Heart right ventricle (tissue), 16 donors: ENCODE results near the gene MAP7. TPM values are rescaled to one million over a fixed set of nuclear protein-coding genes. Genes with fewer than 3 reads are reported as not detected.

Experiments used
- ATAC-seq, 8 donors: fragments of 200-7000 bp; cut with Tn5 transposase; one replicate each; pipeline ENCODE4 v1.9.1; 2020; ENCODE audit warnings: mild to moderate bottlenecking in 8 of 8, moderate library complexity in 8 of 8, moderate number of reproducible peaks in 1 of 8
- DNase-seq, 2 donors: peaks; one replicate each; pipeline ENCODE4 v3.0.0-alpha.2; 2020
- H3K27ac ChIP-seq, 10 donors: fragments of 200-600 bp; sonication (generic) in 2 of 10; one replicate each; pipeline versions ENCODE4 v1.5.0 to v1.8.0; 2020 to 2022; ENCODE audit warnings: mild to moderate bottlenecking in 3 of 10
- H3K27me3 ChIP-seq, 7 donors: fragments of 200-600 bp; one replicate each; pipeline ENCODE4 v1.8.0; 2021 to 2022; ENCODE audit warnings: mild to moderate bottlenecking in 2 of 7
- H3K36me3 ChIP-seq, 9 donors: fragments of 200-600 bp; sonication (generic) in 1 of 9; one replicate each; pipeline versions ENCODE4 v1.5.0 to v1.8.0; 2020 to 2022; ENCODE audit warnings: mild to moderate bottlenecking in 2 of 9
- H3K4me1 ChIP-seq, 9 donors: fragments of 200-600 bp; sonication (generic) in 1 of 9; one replicate each; pipeline versions ENCODE4 v1.5.0 to v1.8.0; 2020 to 2022; ENCODE audit warnings: mild to moderate bottlenecking in 4 of 9
- H3K4me3 ChIP-seq, 10 donors: fragments of 200-600 bp; sonication (generic) in 2 of 10; one replicate each; pipeline versions ENCODE4 v1.5.0 to v1.8.0; 2020 to 2022; ENCODE audit warnings: mild to moderate bottlenecking in 7 of 10, moderate library complexity in 2 of 10
- H3K9me3 ChIP-seq, 11 donors: fragments of 200-600 bp in 10 of 11; sonication (generic) in 2 of 11; one replicate each; pipeline versions ENCODE4 v1.5.0 to v1.8.0; 2013 to 2022; ENCODE audit warnings: mild to moderate bottlenecking in 2 of 11, control low read depth in 1 of 11, moderate library complexity in 1 of 11
- WGBS, 2 donors: extraction: QIAGEN DNeasy Blood & Tissue Kit; methylation state at CpG; one replicate each; pipeline ENCODE4 v1.1.7; 2013; ENCODE audit warnings: inconsistent platforms in 1 of 2; 5-methylcytosine and 5-hydroxymethylcytosine counted together
- intact Hi-C, 10 donors: fragments of 100-400 bp; cut with DNase I; formaldehyde crosslinking; loops; one replicate each; pipeline versions ENCODE4 v1.11.1 to v1.14.2; 2022
- polyA plus RNA-seq, 2 donors: library from polyadenylated mRNA; stranded (reverse); fragments of 200-250 nt; gene quantifications; one replicate each; pipeline ENCODE4 v1.2.3, GENCODE V29; 2013
- total RNA-seq, 10 donors: library from RNA; stranded (reverse); fragmentation: NEBNext Ultra II Directional in 3 of 10; extraction: Animal tissue kit (Norgen Biotek cat#: 25700) in 3 of 10; gene quantifications; one replicate each; pipeline versions ENCODE4 v1.2.1 to v1.2.4, GENCODE V29; 2021 to 2023
- TF ChIP-seq, protein P1 (sequence below), 9 donors: fragments of 200-600 bp; sonication (generic) in 2 of 9; IDR thresholded peaks; one replicate each; pipeline versions ENCODE4 v1.5.0 to v1.8.0; 2021 to 2022; ENCODE audit warnings: antibody characterized with exemption in 9 of 9, mild to moderate bottlenecking in 5 of 9, moderate library complexity in 1 of 9
- donor health status: Arrhythmogenic right ventricular cardiomyopathy.
- donor health status: ischemic (EF 13 %, LVEDD 7.1; RV severe dilation, severe dysfunction).
- donor health status: healthy with polysubstance abuse.
- donor health status: DM: no; HTN: yes; CAD: no.
- donor health status: DM: no; HTN: no; CAD: no.
- donor health status: ischemic (EF 25% LVEDD 6.9; RV normal size, moderate dysfunction).
- donor health status: ischemic (EF 25% LVEDD 5.7; RV mildly dilated, moderate dysfunction).
- donor health status: healthy.
- donor health status: DM: yes; HTN: yes; CAD: no.
- donor health status: Ischemic cardiomyopathy.
- donor health status: ischemic (EF 35%, LVEDD 5.7; RV mildly dilated, moderate dysfunction).
- donor health status: nonischemic (EF 11% LVEDD 7.7; RV severe dilation, severe dysfunction).
- donor health status: DM: yes; HTN: yes; CAD: no.
- donor health status: PGD.
- donor health status: ischemic (EF 29% LVEDD 5.4; RV normal size, mild dysfunction).
- donor health status: nonischemic (EF 23%, LVEDD 6.1; RV moderate dilation, normal function).

The MAP7 gene
- total and polyA plus RNA-seq, 12 donors = 0.48 to 4.1 (median 2.3) TPM

DNA sequence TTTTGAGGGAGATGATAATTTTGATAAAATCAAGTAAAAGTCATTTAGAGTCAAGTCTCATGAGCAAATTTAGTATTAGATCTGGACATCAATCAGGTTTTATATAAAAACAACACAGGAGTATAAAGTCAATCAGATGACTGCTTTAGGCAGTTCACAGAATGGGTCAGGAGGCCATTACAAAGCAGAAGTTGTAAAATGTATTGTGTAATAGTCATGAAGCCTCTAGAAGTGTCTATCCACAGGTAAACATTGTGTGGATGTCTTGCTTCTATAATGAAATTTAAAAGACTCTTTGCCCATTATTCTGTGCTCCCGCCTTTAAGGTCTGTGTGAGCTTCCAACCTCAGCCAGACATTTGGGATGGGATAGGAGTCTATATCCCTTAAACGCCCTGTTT is 28.8 kb downstream of the MAP7 start:
- no peak for DNase-seq
- Histone ChIP-seq H3K9me3 (no peaks in the 10 kb centered on the region), H3K27ac (no peak overlapping the region), H3K27me3 (peaks cover 0 to 2% (median 0%) of the 10 kb centered on the region in 7 donors), H3K4me1 (peaks cover 0 to 10% (median 0%) of the 10 kb centered on the region in 9 donors), H3K36me3 (no peaks in the 10 kb centered on the region), H3K4me3 (no peak overlapping the region)
- intact Hi-C loops = no loop called here
- TF ChIP-seq, protein P1, sequence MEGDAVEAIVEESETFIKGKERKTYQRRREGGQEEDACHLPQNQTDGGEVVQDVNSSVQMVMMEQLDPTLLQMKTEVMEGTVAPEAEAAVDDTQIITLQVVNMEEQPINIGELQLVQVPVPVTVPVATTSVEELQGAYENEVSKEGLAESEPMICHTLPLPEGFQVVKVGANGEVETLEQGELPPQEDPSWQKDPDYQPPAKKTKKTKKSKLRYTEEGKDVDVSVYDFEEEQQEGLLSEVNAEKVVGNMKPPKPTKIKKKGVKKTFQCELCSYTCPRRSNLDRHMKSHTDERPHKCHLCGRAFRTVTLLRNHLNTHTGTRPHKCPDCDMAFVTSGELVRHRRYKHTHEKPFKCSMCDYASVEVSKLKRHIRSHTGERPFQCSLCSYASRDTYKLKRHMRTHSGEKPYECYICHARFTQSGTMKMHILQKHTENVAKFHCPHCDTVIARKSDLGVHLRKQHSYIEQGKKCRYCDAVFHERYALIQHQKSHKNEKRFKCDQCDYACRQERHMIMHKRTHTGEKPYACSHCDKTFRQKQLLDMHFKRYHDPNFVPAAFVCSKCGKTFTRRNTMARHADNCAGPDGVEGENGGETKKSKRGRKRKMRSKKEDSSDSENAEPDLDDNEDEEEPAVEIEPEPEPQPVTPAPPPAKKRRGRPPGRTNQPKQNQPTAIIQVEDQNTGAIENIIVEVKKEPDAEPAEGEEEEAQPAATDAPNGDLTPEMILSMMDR (IDR thresholded peaks at IDR 0.05) = no peak
- ATAC-seq = no peak
- 79 to 80% methylated on average over 2 of the region's 2 CpGs for WGBS, 2 donors

DNA sequence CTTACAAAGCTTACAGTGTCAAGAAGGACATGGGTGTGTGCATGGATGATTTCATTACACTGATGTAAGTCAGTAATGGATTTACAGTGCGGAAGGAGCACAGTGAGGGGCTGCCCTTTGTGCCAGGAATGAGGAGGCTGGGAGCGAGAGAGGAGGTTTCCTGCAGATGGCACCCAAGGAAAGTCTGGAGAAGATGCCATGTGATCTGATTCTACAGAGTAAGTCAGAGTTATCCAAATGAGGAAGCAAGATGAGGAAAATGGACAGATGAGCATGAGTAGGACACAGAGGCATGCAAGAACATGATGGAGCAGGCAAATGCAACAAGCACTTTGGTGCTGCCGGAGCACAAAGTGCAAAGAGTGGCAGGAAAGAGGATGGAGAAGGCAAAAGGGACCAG is 29.7 kb downstream of the MAP7 start:
- H3K9me3 ChIP-seq = no peaks in the 10 kb centered on the region
- no peak overlapping the region for H3K4me3 ChIP-seq
- intact Hi-C loops = no loop called here
- H3K27ac ChIP-seq = no peak overlapping the region
- H3K27me3 ChIP-seq = no peaks in the 10 kb centered on the region
- TF ChIP-seq, protein P1 (IDR thresholded peaks at IDR 0.05) = no peak
- WGBS, 2 donors = 91 to 92% methylated on average over 3 of the region's 3 CpGs
- DNase-seq = no peak
- no peak for ATAC-seq
- H3K4me1 ChIP-seq = peaks cover 0 to 1% (median 0%) of the 10 kb centered on the region in 9 donors
- H3K36me3 ChIP-seq = no peaks in the 10 kb centered on the region

DNA sequence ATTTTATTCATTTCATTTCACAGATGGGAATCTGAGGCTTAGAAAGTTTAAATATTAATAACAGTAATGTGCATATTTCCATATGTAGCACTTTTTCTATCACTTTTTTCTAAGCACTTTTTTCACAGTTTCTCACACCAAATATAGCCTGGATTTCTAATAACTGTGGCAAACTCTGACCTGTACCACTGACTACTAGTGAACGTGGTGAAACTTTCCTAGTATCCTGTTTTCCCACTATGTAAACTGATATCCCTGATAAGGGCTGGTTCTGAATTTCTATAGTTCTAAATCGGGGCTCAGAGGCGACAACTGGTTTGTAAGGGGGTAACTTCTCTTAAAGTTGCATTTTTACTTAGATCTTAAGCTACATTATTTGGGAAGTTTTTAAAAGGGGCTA is 32.6 kb downstream of the MAP7 start:
- DNase-seq (no peak), ATAC-seq (no peak)
- Histone ChIP-seq H3K36me3 (no peaks in the 10 kb centered on the region), H3K9me3 (no peaks in the 10 kb centered on the region), H3K27me3 (no peaks in the 10 kb centered on the region), H3K4me1 (no peaks in the 10 kb centered on the region), H3K27ac (no peak overlapping the region), H3K4me3 (no peak overlapping the region)
- TF ChIP-seq, protein P1 (IDR thresholded peaks at IDR 0.05) = no peak
- intact Hi-C loops = no loop called here
- 62 to 66% methylated on average over 3 of the region's 3 CpGs for WGBS, 2 donors

DNA sequence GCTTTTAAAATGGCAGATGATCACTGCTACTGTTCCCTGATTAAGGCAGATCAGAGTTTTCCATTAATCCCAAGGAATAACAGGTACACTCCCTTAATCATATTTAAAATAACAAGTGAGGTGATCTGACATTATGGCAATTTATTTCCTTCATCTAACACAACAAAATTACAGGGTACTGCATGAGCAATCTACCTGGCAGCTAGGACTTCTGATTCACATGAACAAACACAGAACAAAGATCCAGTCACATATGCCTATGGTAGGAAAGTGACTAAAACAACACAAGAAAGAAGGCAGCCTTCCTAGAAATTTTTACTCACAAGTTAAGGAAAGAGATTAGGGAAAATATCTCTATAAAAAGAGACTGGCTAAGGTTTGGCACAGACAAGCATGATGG is 33.2 kb downstream of the MAP7 start:
- H3K36me3 ChIP-seq = no peaks in the 10 kb centered on the region
- no peaks in the 10 kb centered on the region for H3K27me3 ChIP-seq
- peaks cover 0 to 1% (median 0%) of the 10 kb centered on the region in 9 donors for H3K4me1 ChIP-seq
- no peak overlapping the region for H3K4me3 ChIP-seq
- ATAC-seq (no peak), DNase-seq (no peak)
- H3K9me3 ChIP-seq = no peaks in the 10 kb centered on the region
- intact Hi-C loops = no loop called here
- no peak overlapping the region for H3K27ac ChIP-seq
- TF ChIP-seq, protein P1 (IDR thresholded peaks at IDR 0.05) = no peak
